Measurements from ENCODE around the gene CAMTA1.
"Not testable (repeated sequence)": the region's sequence is repeated elsewhere in the genome, so short reads cannot be mapped to it uniquely, and the experiment has no call there.

CAMTA1 gene, protein sequence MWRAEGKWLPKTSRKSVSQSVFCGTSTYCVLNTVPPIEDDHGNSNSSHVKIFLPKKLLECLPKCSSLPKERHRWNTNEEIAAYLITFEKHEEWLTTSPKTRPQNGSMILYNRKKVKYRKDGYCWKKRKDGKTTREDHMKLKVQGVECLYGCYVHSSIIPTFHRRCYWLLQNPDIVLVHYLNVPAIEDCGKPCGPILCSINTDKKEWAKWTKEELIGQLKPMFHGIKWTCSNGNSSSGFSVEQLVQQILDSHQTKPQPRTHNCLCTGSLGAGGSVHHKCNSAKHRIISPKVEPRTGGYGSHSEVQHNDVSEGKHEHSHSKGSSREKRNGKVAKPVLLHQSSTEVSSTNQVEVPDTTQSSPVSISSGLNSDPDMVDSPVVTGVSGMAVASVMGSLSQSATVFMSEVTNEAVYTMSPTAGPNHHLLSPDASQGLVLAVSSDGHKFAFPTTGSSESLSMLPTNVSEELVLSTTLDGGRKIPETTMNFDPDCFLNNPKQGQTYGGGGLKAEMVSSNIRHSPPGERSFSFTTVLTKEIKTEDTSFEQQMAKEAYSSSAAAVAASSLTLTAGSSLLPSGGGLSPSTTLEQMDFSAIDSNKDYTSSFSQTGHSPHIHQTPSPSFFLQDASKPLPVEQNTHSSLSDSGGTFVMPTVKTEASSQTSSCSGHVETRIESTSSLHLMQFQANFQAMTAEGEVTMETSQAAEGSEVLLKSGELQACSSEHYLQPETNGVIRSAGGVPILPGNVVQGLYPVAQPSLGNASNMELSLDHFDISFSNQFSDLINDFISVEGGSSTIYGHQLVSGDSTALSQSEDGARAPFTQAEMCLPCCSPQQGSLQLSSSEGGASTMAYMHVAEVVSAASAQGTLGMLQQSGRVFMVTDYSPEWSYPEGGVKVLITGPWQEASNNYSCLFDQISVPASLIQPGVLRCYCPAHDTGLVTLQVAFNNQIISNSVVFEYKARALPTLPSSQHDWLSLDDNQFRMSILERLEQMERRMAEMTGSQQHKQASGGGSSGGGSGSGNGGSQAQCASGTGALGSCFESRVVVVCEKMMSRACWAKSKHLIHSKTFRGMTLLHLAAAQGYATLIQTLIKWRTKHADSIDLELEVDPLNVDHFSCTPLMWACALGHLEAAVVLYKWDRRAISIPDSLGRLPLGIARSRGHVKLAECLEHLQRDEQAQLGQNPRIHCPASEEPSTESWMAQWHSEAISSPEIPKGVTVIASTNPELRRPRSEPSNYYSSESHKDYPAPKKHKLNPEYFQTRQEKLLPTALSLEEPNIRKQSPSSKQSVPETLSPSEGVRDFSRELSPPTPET (N-terminal part only)

DNA sequence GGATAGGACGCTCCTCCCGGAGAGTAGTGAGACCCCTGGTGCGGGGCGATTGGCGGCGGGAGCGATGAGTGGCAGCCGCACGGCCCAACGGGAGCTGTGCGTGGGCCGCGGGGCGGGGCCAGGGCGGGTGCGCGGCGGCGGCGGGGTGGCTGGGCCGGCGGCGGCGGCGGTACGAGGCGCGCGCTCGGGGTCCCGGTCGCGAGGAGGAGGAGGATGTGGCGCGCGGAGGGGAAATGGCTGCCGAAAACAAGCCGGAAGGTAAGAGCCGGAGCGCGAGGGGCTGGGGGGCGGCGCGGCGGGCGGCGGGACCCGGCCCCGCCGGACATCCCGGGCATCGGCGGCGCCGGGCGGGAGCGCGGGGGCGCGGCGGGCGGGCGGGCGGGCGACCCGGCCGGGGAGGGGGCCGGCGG is at the start of gene CAMTA1:
Gene CAMTA1 (plus strand): TSS at position 137 of the 410 bp plus-strand sequence. CDS start 77 bp downstream, at position 214.
- no peak for DNase-seq (ENCODE audit: low spot score)

DNA sequence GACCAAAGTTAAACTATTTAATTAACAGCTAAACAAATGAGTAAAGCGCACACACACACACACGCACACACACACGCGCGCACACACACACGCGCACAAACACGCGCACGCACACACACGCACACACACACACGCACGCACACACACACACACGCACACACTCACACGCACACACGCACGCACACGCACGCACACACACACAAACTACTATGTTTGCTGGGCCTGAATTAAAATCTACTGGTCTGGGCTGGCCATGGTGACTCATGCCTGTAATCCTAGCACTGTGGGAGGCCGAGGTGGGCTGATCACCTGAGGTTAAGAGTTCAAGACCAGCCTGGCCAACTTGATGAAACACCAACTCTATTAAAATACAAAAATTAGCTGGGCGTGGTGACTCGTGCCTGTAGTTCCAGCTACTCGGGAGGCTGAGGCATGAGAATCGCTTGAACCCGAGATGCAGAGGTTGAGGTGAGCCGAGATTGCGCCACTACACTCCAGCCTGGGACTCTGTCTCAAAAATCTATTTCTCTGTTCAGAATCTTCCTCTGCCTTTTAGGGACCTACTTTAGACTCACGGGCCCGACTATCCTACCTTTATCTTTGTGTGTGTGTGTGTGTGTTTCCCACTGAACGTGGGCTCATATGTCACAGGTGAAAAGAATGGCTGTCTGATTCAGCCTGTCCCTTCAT is 46.1 kb upstream of the CAMTA1 start:
- no peak for DNase-seq (ENCODE audit: low spot score)

DNA sequence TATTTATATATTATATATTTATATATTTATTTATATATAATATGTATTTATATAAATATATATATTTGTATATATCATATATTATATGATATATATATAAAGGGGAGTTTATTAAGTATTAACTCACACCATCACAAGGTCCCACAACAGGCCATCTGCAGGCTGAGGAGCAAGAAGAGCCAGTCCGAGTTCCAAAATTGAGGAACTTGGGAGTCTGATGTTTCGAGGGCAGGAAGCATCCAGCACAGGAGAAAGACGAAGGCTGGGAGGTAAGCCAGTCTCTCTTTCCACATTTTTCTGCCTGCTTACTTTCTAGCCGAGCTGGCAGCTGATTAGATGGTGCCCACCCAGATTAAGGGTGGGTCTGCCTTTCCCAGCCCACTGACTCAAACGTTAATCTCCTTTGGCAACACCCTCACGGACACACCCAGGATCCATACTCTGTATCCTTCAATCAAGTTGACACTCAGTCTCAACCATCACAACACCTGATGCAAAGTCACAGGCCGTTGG is 42.5 kb upstream of the CAMTA1 start:
- DNase-seq (ENCODE audit: low spot score) = not testable (repeated sequence)

DNA sequence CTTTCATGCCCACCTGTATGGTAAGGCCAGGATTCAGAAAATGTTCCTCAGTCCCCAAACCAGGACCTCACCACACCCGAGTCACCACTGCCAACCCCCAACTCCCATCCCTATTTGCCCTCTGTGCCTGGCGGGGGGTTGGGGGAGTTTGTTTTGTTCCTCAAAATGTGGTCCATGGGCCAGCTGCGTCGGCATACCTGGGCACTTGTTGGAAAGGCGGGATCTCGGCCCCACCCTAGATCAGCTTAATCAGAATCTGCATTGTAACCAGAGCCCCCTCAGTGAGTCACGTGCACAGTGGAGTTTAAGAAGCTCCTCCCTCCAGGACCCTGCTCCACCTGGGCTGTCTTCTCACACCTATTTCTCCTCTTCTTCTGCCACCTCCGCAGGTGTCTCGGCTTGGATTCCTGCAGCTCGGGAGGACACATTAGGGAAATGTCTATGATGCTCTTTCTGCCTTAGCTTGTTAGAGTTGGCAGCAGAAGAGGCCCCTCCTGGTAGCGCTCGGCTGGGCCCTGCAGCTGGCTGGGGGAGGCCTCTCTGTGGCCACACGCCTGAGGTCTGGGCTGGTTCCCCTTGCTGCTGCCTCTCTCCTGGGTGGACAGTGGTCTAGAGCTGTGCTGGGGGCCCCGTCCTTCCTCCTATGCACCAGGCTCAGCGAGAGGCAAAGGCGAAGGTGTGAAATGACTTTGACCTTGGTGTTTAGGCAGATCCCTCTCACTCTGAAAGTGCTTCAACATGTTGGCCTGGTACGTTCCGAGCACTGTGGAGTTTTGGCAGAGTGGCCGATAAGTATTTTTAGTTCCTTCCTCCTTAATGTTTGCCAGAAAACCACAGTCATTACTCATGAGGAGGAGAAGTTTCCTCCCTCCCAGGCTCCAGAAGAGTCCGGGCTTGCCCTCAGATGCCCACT is 41.8 kb upstream of the CAMTA1 start:
- peak; percentile 68 for DNase-seq (ENCODE audit: low spot score)

DNA sequence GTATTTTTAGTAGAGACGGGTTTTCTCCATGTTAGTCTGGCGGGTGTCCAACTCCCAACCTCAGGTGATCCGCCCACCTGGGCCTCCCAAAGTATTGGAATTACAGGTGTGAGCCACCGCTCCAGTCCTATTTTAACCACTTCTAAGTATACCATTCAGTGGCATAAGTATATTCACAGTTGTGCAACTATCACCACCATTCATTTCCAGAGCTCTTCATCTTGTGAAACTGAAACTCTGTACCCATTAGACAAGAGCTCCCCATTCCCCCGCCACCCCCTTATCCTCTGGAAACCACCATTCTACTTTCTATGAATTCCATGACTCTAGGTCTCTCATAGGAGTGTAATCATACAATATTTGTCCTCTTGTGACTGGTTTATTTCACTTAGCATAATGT is 40.2 kb upstream of the CAMTA1 start:
- DNase-seq (ENCODE audit: low spot score) = no peak

DNA sequence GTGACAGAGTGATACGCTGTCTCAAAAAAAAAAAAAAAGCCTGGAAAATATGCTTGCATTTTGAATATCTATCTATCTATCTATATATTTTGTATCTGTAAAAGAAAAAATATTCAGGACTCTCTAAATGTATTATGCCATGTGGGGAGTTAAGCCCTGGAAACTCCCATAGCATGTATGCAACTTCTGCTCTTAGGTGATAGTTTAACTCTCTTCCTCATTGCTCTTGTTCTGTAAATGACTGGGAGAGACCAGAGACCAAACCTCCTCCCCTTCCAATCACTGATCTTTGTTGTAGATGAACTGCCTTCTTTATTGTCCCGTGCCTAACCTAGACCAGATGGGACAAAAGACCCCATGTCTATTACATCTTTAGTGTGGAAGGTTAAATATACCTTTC is 37.6 kb upstream of the CAMTA1 start:
- DNase-seq (ENCODE audit: low spot score) = no peak

DNA sequence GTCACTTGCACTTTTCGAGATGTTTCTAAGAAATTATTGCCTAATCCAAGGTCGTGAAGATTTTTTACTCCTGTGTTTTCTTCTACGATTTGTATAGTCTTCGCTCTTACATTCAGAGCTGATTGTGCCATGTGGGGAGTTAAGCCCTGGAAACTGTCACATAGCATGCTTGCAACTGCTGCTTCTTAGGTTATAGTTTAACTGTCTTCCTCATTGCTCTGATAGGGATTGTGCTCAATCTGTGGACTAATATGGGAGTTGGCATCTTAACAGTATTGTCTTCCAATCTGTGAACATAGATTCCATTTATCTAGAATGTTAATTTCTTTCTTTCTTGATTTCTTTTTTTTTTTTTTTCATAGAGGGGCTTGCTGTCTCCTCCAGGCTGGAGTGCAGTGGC is 34.8 kb upstream of the CAMTA1 start:
- no peak for DNase-seq (ENCODE audit: low spot score)

DNA sequence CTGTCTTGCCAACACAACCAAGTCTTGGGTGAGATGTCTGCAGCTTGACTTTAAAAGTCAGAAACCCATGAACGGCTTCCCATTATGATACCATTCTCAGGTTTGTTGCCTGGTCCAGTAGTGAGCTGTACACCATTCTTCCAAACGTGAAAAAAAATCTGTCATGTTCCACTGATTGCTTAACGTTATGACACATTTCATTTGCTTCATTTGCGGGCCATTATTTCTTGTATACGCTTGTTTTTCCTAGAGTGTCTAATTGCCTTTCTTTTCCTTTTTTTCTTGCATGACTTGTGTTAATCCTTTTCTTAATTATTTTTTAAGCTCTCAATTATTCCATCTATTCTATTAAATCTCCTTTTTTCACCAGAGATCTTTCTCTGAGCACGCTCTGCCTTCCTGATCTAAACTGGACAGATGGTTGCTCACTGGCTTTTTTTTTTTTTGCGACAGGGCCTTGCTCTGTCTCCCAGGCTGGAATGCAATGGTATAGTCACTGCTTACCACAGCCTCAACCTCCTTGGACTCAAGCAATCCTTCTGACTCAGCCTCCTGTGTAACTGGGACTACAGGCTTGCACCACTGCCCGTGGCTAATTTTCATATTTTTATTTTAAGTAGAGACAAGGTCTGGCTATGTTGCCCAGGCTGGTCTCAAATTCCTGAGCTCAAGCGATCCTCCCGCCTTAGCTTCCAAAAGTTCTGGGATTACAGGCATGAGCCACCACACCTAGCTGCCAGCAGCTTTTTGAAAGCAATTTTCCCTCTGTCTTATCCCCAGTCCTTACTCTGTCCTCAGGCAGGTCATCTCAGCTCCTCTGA is 31.7 kb upstream of the CAMTA1 start:
- DNase-seq (ENCODE audit: low spot score) = no peak

DNA sequence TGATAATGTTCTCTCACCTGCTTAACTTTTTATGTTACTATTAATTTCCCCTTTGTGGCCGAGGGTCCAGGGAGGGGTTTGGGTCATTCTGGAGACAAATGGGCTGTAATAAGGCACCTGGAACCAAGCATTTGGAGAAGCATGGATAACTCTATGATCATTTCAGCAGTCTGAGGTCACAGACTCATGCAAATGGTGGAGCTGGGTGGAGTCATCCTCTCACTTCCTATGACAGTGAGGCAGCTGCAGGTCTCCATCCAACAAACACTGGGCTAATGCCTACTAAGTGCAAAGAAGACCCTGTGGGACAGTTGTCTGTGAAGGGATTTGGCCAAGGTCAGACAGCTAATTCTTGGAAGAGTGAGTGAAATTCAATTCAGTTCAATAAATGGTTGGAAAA is 28.8 kb upstream of the CAMTA1 start:
- no peak for DNase-seq (ENCODE audit: low spot score)

DNA sequence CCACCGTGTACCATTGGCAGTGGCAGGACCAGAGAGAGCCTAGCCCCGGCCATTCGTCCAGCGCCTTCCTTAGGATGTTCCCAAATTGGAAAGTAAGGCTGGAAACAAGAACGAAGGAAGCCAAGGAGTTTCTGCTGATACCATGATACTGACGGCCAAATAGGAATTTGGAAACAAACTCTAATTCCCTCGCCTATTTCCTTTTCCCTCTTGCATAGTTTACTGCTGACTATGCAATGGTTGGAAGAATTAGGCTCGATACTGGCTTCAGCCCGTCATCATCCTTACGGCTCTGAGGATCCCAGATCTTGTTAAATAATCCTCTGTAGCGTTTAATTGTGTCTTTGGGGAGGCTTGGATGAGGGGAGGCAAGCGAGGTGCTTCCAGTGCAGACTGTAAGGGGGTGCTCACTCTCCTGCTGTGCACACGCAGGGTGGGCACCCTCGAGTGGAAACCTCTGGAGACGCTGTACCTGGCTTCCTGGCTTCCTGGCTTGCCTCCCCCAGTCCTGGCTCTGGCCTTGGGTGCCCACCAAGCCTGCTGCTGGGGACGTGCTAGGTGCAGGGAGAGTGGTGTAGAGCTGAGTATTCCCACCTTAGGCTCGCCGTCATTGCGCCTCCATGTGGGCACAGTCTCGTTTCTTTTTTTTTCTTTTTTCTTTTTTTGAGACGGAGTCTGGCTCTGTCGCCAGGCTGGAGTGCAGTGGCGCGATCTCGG is 27.4 kb upstream of the CAMTA1 start:
- no peak for DNase-seq (ENCODE audit: low spot score)

DNA sequence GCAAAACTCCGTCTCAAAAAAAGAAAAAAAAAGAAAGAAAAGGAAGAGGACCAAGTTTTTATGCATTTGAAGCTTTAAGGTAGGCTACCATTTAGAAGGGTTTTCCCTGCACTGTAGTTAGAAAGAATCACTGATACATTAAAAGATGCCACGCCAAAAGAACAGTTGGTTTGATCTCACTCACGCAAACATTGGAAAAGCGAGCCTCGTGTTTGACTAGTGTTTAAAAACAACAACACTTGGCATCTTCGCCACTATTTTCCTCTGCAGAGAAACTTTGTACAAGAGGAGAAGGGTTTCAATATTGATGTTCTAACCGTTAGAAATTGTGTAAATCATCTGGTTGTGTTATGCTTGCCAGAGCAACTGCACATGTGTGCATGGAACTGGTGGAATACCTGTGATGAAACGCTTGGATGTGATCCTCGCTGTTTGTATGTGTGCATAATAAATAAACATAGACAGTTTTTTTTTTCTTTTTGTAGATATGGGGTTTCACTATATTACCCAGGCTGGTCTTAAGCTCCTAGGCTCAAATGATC is 24.0 kb upstream of the CAMTA1 start:
- no peak for DNase-seq (ENCODE audit: low spot score)

DNA sequence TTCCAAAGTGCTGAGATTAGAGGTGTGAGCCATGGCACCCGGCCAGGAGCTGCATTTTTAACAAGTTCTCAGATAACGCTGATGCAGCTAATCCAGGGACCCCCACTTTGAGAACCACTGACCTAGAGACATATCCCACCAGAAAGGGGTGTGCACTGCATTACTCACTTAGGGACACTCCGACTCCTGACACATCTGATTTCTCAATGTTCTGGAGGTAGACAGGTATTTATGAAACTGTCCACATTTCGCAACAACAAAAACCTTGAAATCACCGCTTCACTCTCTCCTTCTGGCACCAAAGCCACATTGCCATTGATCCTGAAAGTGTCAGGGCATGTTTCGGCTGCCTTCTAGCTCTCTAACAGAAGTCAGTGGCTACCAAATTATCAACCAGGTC is 23.2 kb upstream of the CAMTA1 start:
- DNase-seq (ENCODE audit: low spot score) = no peak

DNA sequence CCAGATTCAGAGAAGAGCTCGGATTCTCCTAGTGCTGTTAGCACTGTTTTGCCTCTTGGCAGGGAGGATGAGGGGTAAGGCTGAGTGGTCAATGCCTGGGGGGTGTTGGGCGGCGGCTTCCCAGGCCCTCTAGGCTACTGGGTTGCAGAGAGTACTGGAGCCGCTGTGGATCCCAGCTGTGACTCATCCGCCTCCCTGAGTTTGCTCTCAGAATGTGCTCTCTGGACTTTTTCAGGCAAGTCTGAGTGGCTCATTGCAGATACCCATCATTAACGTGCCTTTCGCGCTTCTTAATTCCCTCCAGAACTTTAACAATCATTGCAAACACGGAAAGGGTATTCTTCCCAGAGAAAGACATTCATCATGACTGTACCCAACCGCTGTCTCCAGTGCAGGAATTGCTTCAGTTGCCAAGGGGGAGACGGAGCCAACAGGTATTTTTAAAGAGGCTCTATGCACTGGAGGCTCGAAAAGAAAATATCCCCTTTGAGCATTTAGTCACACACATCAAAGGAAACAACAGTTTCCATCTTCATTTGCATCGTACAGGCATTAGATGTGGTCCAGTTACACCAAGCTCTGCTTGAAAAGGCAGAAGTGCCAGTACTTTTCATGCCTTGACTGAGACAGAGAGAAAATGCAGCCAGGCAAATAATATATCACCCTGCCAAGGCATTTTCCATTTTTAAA is 14.4 kb upstream of the CAMTA1 start:
- DNase-seq (ENCODE audit: low spot score) = no peak

DNA sequence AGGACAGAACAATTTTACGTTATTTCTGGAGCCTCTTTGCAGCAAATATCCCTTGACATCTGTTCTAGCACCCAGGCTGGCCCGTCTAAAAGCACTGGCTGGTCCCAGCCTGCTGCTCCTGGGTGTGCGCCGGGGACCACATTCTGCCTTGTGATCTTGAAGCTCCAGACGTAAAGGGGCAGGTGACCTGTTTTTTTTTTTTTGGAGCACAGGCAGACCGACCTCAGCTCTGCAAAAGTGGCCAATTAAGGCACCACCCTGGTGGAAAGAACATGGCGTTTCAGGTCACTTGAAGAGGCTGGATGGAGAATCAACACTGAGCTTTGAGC is 13.8 kb upstream of the CAMTA1 start:
- no peak for DNase-seq (ENCODE audit: low spot score)

DNA sequence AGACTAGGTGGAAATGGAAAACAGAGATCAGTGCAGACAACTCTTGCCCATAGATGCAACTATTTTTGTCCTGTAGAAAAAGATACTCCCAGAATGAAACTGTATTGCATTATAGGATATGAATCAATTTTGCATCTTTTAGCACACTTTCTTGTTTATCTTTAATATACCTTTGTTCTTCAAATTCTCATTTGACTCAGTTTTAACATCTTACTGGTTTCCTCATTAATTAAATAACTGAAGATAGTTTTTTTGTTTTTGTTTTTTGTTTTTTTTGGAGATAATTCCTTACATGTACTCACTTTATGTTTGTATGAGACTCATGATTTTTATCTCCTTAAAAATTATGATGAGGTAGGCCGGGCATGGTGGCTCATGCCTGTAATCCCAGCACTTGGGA is 10.9 kb upstream of the CAMTA1 start:
- no peak for DNase-seq (ENCODE audit: low spot score)

DNA sequence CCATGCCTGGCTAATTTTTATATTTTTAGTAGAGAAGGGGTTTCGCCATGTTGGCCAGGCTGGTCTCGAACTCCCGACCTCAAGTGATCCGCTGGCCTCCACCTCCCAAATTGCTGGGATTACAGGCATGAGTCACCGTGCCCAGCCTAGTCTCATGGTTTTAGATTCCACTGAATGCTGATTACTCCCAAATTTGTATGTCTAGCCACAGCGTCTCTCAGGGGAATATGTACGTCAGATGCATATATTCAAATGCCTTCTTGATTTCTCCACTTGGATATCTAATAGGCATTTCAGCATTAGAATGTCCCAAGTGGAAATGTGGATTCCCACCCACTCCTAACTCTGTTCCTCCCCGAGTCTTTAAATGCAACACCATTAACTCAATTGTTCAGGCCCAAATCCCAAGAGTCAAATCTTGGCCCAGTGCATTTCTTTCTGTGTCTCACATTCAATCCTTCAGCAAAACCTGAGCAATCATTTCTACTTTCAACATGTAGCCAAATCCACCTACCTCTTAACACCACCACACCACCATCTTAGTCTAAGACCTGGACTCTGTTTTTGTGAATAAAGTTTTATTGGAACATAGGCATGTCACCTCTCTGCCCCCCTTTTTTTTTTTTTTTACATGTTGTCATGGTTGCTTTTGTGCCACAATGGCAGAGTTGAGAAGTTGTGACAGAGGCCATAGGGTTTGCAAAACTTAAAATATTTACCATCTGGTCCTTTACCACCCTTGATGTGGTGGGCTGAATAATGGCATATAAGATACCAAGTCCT is 9.8 kb upstream of the CAMTA1 start:
- no peak for DNase-seq (ENCODE audit: low spot score)

DNA sequence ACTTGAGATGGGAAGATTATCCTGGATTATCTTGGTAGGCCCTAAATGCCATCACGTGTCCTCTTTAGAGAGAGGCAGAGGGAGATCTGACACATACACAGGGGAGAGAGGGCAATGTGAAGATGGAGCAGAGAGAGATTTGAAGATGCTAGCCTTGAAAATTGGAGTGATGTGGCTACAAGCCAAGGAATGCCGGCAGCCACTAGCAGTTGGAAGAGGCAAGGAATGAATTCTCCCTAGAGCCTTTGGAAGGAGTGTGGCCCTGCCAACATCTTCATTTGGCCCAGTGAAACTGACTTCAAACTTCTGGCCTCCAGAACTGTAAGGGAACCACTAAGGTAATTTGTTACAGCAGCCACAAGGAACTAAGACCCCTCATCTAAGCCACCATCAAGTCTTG is 8.9 kb upstream of the CAMTA1 start:
- no peak for DNase-seq (ENCODE audit: low spot score)

Data from left forelimb (tissue), 1 donor.